ENCODE measurements around the gene XAB2.

The XAB2 gene

GRCh38 chr19:7632340-7633203 is 3.2 kb upstream of the XAB2 start:
- no peak for DNase-seq (ENCODE audit: low read depth)

- no peak for DNase-seq (ENCODE audit: low read depth)
Observed at GRCh38 chr19:7631577-7631976, 2.2 kb upstream of the XAB2 start.

GRCh38 chr19:7628589-7629311 is 595 bp downstream of the XAB2 start:
- DNase-seq (ENCODE audit: low read depth), result peak; percentile 3

- DNase-seq (ENCODE audit: low read depth), result no peak
Observed at GRCh38 chr19:7627166-7627565, 2.2 kb downstream of the XAB2 start.

GRCh38 chr19:7625763-7626372 is 3.5 kb downstream of the XAB2 start:
- no peak for DNase-seq (ENCODE audit: low read depth)

- no peak for DNase-seq (ENCODE audit: low read depth)
Observed at GRCh38 chr19:7624810-7625209, 4.5 kb downstream of the XAB2 start.

- DNase-seq (ENCODE audit: low read depth), result no peak
Observed at GRCh38 chr19:7623725-7624603, 5.4 kb downstream of the XAB2 start.

GRCh38 chr19:7622933-7623685 is 6.2 kb downstream of the XAB2 start:
- DNase-seq (ENCODE audit: low read depth), result no peak

- DNase-seq (ENCODE audit: low read depth), result no peak
Observed at GRCh38 chr19:7620442-7621412, 8.6 kb downstream of the XAB2 start.

GRCh38 chr19:7619671-7620441 is 9.5 kb downstream of the XAB2 start:
- no peak for DNase-seq (ENCODE audit: low read depth)

- no peak for DNase-seq (ENCODE audit: low read depth)
Observed at GRCh38 chr19:7618771-7619510, 10.4 kb downstream of the XAB2 start.

- no peak for DNase-seq (ENCODE audit: low read depth)
Observed at GRCh38 chr19:7618348-7618747, 11.0 kb downstream of the XAB2 start.

GRCh38 chr19:7617735-7618134 is 11.6 kb downstream of the XAB2 start:
- no peak for DNase-seq (ENCODE audit: low read depth)

GRCh38 chr19:7617172-7617571 is 12.2 kb downstream of the XAB2 start:
- no peak for DNase-seq (ENCODE audit: low read depth)

- no peak for DNase-seq (ENCODE audit: low read depth)
Observed at GRCh38 chr19:7614859-7615741, 14.2 kb downstream of the XAB2 start.

GRCh38 chr19:7612282-7613274 is 16.8 kb downstream of the XAB2 start:
- no peak for DNase-seq (ENCODE audit: low read depth)
